GM18511 (cell line): ENCODE measurements around the gene TMEM140.
"Not testable (repeated sequence)": the region's sequence is repeated elsewhere in the genome, so short reads cannot be mapped to it uniquely, and the experiment has no call there.

Source experiments
- ATAC-seq: cut with Tn5 transposase; IDR thresholded peaks from one replicate; pipeline ENCODE4 v1.9.1; 2021; ENCODE audit warnings: mild to moderate bottlenecking, moderate library complexity; ENCODE audit not compliant: unreplicated experiment

TMEM140 gene

GRCh38 chr7:135211946-135212685 is 64.2 kb downstream of the TMEM140 start:
- not testable (repeated sequence) for ATAC-seq

- ATAC-seq = no peak
These were observed 66.0 kb downstream of the TMEM140 start for GRCh38 chr7:135213831-135214230.

GRCh38 chr7:135215180-135215579 is 67.3 kb downstream of the TMEM140 start:
- ATAC-seq = no peak

- ATAC-seq = no peak
These were observed 67.8 kb downstream of the TMEM140 start for GRCh38 chr7:135215698-135216097.
